Uterus (tissue), 2 donors: Measurements from ENCODE around the gene COG8.

Experiments used
- POLR2A ChIP-seq, 2 donors: fragments of 450-650 bp; IDR thresholded peaks; one replicate each; pipeline ENCODE4 v1.6.1; 2016; ENCODE audit warnings: antibody characterized with exemption in 2 of 2, mild to moderate bottlenecking in 1 of 2, moderate library complexity in 1 of 2
- TF ChIP-seq, protein P1 (sequence below), 4 experiments: fragments of 200-600 bp in 2 of 4; fragments of 450-650 bp in 2 of 4; sonication (generic) in 2 of 4; IDR thresholded peaks; one replicate each; pipeline ENCODE4 v1.5.1; 2016 to 2019; ENCODE audit warnings: antibody characterized with exemption in 4 of 4, mild to moderate bottlenecking in 2 of 4, moderate library complexity in 1 of 4

DNA sequence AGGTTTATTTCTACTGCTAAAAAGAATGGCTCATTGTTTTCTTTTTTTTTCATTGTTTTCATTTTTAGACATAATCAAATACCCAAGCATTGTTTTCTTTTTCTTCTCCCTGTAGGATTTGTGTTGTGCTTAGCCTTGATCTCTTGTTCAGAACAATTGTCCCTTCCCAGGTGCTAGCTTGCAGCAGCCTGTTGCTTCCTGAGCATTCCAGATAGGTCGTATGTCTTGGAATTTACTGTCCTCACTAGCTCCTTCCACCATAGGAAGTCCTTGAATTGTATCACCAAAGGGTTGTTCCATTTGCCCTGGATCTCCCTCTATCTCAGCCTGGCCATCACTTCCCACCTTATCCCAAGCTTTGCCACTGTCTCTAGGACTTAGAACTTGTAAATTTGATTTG lies 38.2 kb downstream of the COG8 start:
- TF ChIP-seq, protein P1, sequence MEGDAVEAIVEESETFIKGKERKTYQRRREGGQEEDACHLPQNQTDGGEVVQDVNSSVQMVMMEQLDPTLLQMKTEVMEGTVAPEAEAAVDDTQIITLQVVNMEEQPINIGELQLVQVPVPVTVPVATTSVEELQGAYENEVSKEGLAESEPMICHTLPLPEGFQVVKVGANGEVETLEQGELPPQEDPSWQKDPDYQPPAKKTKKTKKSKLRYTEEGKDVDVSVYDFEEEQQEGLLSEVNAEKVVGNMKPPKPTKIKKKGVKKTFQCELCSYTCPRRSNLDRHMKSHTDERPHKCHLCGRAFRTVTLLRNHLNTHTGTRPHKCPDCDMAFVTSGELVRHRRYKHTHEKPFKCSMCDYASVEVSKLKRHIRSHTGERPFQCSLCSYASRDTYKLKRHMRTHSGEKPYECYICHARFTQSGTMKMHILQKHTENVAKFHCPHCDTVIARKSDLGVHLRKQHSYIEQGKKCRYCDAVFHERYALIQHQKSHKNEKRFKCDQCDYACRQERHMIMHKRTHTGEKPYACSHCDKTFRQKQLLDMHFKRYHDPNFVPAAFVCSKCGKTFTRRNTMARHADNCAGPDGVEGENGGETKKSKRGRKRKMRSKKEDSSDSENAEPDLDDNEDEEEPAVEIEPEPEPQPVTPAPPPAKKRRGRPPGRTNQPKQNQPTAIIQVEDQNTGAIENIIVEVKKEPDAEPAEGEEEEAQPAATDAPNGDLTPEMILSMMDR (IDR thresholded peaks at IDR 0.05): no peak
- TF ChIP-seq POLR2A (IDR thresholded peaks at IDR 0.05): no peak
